Subcutaneous abdominal adipose tissue (tissue), 5 donors: Measurements from ENCODE around the gene SRGAP1.
A peak's percentile ranks its signal among the peaks of the same experiment; 100 is the strongest.
"Not testable (repeated sequence)": the region's sequence is repeated elsewhere in the genome, so short reads cannot be mapped to it uniquely, and the experiment has no call there.

ENCODE experiments used
- H3K27ac ChIP-seq: one replicate; pipeline ENCODE4 v1.7.0; 2013; ENCODE audit warnings: low read depth, mild to moderate bottlenecking, inconsistent platforms, low read length, moderate library complexity
- H3K27me3 ChIP-seq, 5 donors: one replicate each; pipeline ENCODE4 v1.7.0; 2013; ENCODE audit warnings: low read length in 5 of 5, inconsistent platforms in 1 of 5; ENCODE audit not compliant: control insufficient read depth in 5 of 5, insufficient read depth in 4 of 5
- H3K36me3 ChIP-seq, 5 donors: one replicate each; pipeline ENCODE4 v1.7.0; 2013; ENCODE audit warnings: low read length in 5 of 5; ENCODE audit not compliant: control insufficient read depth in 5 of 5, insufficient read depth in 5 of 5
- H3K4me1 ChIP-seq, 5 donors: one replicate each; pipeline ENCODE4 v1.7.0; 2013; ENCODE audit warnings: low read length in 5 of 5, mild to moderate bottlenecking in 3 of 5, moderate library complexity in 1 of 5; ENCODE audit not compliant: control insufficient read depth in 5 of 5, insufficient read depth in 5 of 5
- H3K4me3 ChIP-seq, 5 donors: one replicate each; pipeline ENCODE4 v1.7.0; 2013; ENCODE audit warnings: low read length in 5 of 5, low read depth in 1 of 5
- H3K9ac ChIP-seq, 5 donors: one replicate each; pipeline ENCODE4 v1.7.0; 2013; ENCODE audit warnings: low read length in 5 of 5, mild to moderate bottlenecking in 4 of 5, moderate library complexity in 3 of 5
- H3K9me3 ChIP-seq, 5 donors: one replicate each; pipeline ENCODE4 v1.7.0; 2013; ENCODE audit warnings: low read length in 5 of 5; ENCODE audit not compliant: control insufficient read depth in 5 of 5
- donor health status: healthy.
- donor health status: healthy.
- donor health status: healthy.
- donor health status: healthy.
- donor health status: healthy.

Gene SRGAP1

DNA sequence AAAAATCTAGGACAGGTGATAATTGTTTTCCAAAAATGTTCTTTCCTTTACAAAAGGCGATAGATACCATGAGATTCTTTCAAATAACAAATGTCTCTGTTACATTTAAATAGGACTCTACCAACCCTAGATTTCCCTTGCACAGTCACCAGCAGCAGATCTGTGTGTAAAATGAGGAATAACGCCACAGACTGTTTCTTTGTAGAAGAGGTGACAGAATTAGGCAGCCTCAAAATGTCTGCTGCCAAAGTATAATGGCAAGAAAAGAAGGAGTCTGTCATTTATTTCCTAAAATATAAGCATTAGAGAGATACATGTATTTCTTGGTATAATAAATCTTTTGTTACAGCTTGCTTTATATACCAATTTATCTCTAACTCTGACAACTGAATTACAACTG lies 8.5 kb upstream of the SRGAP1 start:
- Histone ChIP-seq H3K4me3 (no peak overlapping the region), H3K4me1 (no peaks in the 10 kb centered on the region), H3K9ac (no peak overlapping the region), H3K36me3 (no peaks in the 10 kb centered on the region), H3K27ac (no peak overlapping the region), H3K27me3 (no peaks in the 10 kb centered on the region), H3K9me3 (no peaks in the 10 kb centered on the region)

DNA sequence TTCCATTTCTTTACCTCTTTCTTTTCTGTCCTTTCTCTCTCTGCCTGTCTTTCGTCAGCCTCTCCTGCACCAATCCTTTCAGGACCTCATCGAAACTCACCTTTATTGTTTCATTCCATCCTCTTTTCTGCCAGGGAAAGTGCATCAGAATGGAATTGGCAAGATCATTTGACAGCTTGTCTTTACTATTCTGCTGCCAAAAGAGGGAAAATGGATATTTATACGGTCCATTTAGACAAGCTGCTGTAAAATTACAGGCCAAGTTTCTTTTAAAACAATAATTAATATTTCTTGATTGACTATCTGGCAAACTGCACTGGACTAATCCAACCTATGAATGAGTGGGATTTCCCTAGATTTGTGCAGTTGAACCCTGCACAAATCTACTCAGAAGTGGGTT lies 7.6 kb upstream of the SRGAP1 start:
- Histone ChIP-seq H3K36me3 (no peaks in the 10 kb centered on the region), H3K9me3 (no peaks in the 10 kb centered on the region), H3K9ac (no peak overlapping the region), H3K27me3 (no peaks in the 10 kb centered on the region), H3K4me3 (no peak overlapping the region), H3K4me1 (no peaks in the 10 kb centered on the region), H3K27ac (no peak overlapping the region)

- Histone ChIP-seq H3K27ac (no peak overlapping the region), H3K9ac (no peak overlapping the region), H3K9me3 (no peaks in the 10 kb centered on the region), H3K4me3 (no peak overlapping the region), H3K36me3 (no peaks in the 10 kb centered on the region), H3K4me1 (peaks cover 0 to 5% (median 4%) of the 10 kb centered on the region in 5 donors), H3K27me3 (no peaks in the 10 kb centered on the region)
These were observed 6.1 kb upstream of the SRGAP1 start for GRCh38 chr12:63838411-63838810.

- H3K4me3 ChIP-seq = no peak overlapping the region
- no peaks in the 10 kb centered on the region for H3K9me3 ChIP-seq
- H3K36me3 ChIP-seq = no peaks in the 10 kb centered on the region
- no peaks in the 10 kb centered on the region for H3K27me3 ChIP-seq
- peaks cover 3 to 23% (median 16%) of the 10 kb centered on the region in 5 donors for H3K4me1 ChIP-seq
- H3K27ac ChIP-seq = no peak overlapping the region
- H3K9ac ChIP-seq = no peak overlapping the region
These were observed 3.5 kb upstream of the SRGAP1 start for GRCh38 chr12:63841011-63841410.

- no peaks in the 10 kb centered on the region for H3K9me3 ChIP-seq
- no peak overlapping the region for H3K4me3 ChIP-seq
- H3K27ac ChIP-seq = no peak overlapping the region
- H3K4me1 ChIP-seq = peaks cover 3 to 29% (median 21%) of the 10 kb centered on the region in 5 donors
- H3K9ac ChIP-seq = no peak overlapping the region
- H3K36me3 ChIP-seq = no peaks in the 10 kb centered on the region
- H3K27me3 ChIP-seq = no peaks in the 10 kb centered on the region
These were observed 2.9 kb upstream of the SRGAP1 start for GRCh38 chr12:63841571-63841970.

DNA sequence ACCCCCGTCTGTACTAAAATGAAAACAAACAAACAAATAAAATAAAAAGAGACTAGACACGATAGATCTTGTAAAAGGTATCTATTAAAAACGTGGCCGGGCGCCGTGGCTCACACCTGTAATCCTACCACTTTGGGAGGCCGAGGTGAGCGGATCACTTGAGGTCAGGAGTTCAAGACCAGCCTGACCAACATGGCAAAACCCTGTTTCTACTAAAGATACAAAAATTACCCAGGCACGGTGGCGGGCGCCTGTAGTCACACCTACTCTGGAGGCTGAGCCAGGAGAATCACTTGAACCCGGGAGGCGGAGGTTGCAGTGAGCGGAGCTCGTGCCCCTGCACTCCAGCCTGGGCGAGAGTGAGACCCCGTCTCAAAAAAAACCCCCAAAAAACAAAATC lies 1.8 kb upstream of the SRGAP1 start:
- not testable (repeated sequence) for H3K9me3 ChIP-seq, H3K36me3 ChIP-seq, H3K27me3 ChIP-seq
- peaks cover 3 to 33% (median 28%) of the 10 kb centered on the region in 5 donors for H3K4me1 ChIP-seq
- H3K9ac ChIP-seq = peak overlapping the region in 1 of 5 donors; percentile 98
- peak overlapping the region in 3 of 5 donors; percentile 93 to 99 (median 97) for H3K4me3 ChIP-seq
- peak overlapping the region; percentile 94 for H3K27ac ChIP-seq

DNA sequence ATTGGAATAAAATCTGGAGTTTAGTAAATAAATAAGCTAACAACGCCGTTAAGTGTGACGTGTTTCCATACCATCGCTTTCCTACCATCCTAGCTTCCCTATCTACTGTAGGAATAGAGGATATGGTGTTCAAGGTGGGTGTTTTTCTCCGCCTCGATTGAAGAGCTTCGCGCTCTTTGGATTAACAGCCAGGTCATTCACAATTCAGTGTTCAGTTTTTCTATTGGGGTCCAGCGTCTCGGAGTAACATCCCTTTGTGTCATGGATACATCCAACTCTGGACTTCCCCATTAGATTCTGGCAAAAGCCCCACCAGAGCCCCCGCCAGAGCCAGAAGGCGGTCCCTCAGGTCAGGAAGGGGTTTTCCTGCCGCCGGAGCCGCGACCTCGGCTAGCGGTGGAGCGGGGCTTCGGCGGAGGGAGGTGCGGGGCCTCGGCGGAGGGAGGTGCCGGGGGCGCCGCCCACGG lies 1.2 kb upstream of the SRGAP1 start:
- H3K36me3 ChIP-seq = no peaks in the 10 kb centered on the region
- H3K4me1 ChIP-seq = peaks cover 3 to 33% (median 28%) of the 10 kb centered on the region in 5 donors
- peak overlapping the region; percentile 70 to 99 (median 93) for H3K4me3 ChIP-seq
- peak overlapping the region; percentile 43 to 98 (median 81) for H3K9ac ChIP-seq
- H3K9me3 ChIP-seq = no peaks in the 10 kb centered on the region
- H3K27me3 ChIP-seq = no peaks in the 10 kb centered on the region
- peak overlapping the region; percentile 94 for H3K27ac ChIP-seq

DNA sequence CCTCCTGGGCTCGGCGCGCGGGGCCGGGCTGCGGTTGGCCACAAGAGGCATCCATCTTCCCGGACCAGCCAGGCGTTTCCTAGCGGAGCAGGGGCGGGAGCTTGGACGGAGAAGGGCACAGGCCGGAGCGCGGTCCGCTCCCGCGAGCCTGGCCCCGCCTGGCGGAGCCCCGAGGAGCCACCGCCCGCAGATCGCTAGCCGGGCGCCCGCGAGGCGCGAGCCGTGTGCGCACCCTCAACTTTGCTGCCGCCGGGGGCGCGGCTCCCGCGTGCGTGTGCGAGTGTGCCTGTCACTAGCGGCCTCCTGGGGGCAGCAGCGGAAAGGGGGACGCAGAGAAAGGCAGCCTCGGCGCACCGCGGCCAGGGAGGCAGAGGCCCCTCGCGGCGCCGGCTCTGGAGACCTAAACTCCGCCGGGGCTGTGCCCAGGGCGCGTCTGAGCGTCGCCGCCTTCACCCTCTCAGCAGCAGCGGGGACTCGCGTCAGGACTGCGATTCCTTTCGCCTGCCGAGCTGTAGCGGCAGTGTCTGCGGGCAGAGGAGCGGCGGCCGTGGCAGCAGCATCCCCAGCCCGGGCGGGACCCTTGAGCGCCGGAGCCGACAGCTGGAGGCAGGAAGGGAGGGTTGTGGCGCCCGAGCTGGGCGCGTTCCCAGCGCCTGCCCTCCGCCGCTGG lies 644 bp upstream of the SRGAP1 start:
- peaks cover 3 to 33% (median 28%) of the 10 kb centered on the region in 5 donors for H3K4me1 ChIP-seq
- H3K9me3 ChIP-seq = no peaks in the 10 kb centered on the region
- H3K27me3 ChIP-seq = no peaks in the 10 kb centered on the region
- H3K9ac ChIP-seq = peak overlapping the region in 4 of 5 donors; percentile 73 to 98 (median 95)
- H3K27ac ChIP-seq = peak overlapping the region; percentile 94
- H3K4me3 ChIP-seq = peak overlapping the region in 4 of 5 donors; percentile 70 to 99 (median 95)
- H3K36me3 ChIP-seq = no peaks in the 10 kb centered on the region

GRCh38 chr12:63845726-63846125 lies 1.2 kb downstream of the SRGAP1 start:
- Histone ChIP-seq H3K27me3 (no peaks in the 10 kb centered on the region), H3K9me3 (no peaks in the 10 kb centered on the region), H3K36me3 (no peaks in the 10 kb centered on the region), H3K4me1 (peaks cover 3 to 33% (median 29%) of the 10 kb centered on the region in 5 donors), H3K9ac (peak overlapping the region in 4 of 5 donors; percentile 12 to 96 (median 46)), H3K4me3 (peak overlapping the region; percentile 70 to 99 (median 96)), H3K27ac (no peak overlapping the region)

- Histone ChIP-seq H3K27ac (no peak overlapping the region), H3K27me3 (no peaks in the 10 kb centered on the region), H3K9me3 (no peaks in the 10 kb centered on the region), H3K4me1 (peaks cover 3 to 33% (median 29%) of the 10 kb centered on the region in 5 donors), H3K36me3 (no peaks in the 10 kb centered on the region), H3K9ac (peak overlapping the region in 1 of 5 donors; percentile 31), H3K4me3 (peak overlapping the region; percentile 70 to 99 (median 96))
These were observed 1.9 kb downstream of the SRGAP1 start for GRCh38 chr12:63846238-63846967.
